ENCODE data around the gene LPCAT2. TPM values are rescaled to one million over a fixed set of nuclear protein-coding genes. Genes with fewer than 3 reads are reported as not detected.

Gene LPCAT2
- total RNA-seq, 2 donors from 2014 or later = 6.4 to 6.8 TPM

- Histone ChIP-seq H3K36me3 (ENCODE audit: control insufficient read depth, insufficient read depth, low read length) (no peaks in the 10 kb centered on the region), H3K27me3 (ENCODE audit: control insufficient read depth, insufficient read depth, low read length, poor library complexity, severe bottlenecking) (no peaks in the 10 kb centered on the region), H3K27ac (ENCODE audit: low read depth, low read length) (no peak overlapping the region), H3K9ac (ENCODE audit: extremely low read depth, low read length, poor library complexity, severe bottlenecking) (no peak overlapping the region), H3K4me3 (ENCODE audit: low read length) (no peak overlapping the region), H3K9me3 (ENCODE audit: control insufficient read depth, low read length) (no peaks in the 10 kb centered on the region), H3K4me1 (ENCODE audit: control insufficient read depth, insufficient read depth, low read length) (no peaks in the 10 kb centered on the region)
- Mint-ChIP-seq H3K36me3 (ENCODE audit: low read depth) (no peaks in the 10 kb centered on the region), H3K4me3 (no peak overlapping the region), H3K27me3 (ENCODE audit: insufficient read depth) (peaks cover 8% of the 10 kb centered on the region), H3K27ac (no peak overlapping the region), H3K4me1 (peaks cover 10% of the 10 kb centered on the region), H3K9me3 (peaks cover 1% of the 10 kb centered on the region)
- 71 to 88% methylated on average over 3 to 7 of the region's 7 CpGs for WGBS, 2 experiments (ENCODE audit: insufficient coverage in 1 of 2, insufficient read length in 1 of 2)
- DNase-seq = peak; percentile 32
- no peak for TF ChIP-seq CTCF (conservative IDR thresholded peaks at IDR 0.05)
Observed at GRCh38 chr16:55468352-55468990, 40.4 kb upstream of the LPCAT2 start.

GRCh38 chr16:55469821-55470532 is 38.9 kb upstream of the LPCAT2 start:
- no peak overlapping the region for H3K27ac ChIP-seq (ENCODE audit: low read depth, low read length)
- Mint-ChIP-seq H3K4me1 (peaks cover 24% of the 10 kb centered on the region), H3K36me3 (ENCODE audit: low read depth) (no peaks in the 10 kb centered on the region), H3K9me3 (peaks cover 1% of the 10 kb centered on the region), H3K27me3 (ENCODE audit: insufficient read depth) (peaks cover 8% of the 10 kb centered on the region), H3K27ac (no peak overlapping the region), H3K4me3 (no peak overlapping the region)
- no peaks in the 10 kb centered on the region for H3K9me3 ChIP-seq (ENCODE audit: control insufficient read depth, low read length)
- 57 to 71% methylated on average over 4 to 9 of the region's 9 CpGs for WGBS, 2 experiments (ENCODE audit: insufficient coverage in 1 of 2, insufficient read length in 1 of 2)
- no peaks in the 10 kb centered on the region for H3K36me3 ChIP-seq (ENCODE audit: control insufficient read depth, insufficient read depth, low read length)
- no peak overlapping the region for H3K9ac ChIP-seq (ENCODE audit: extremely low read depth, low read length, poor library complexity, severe bottlenecking)
- no peak for TF ChIP-seq CTCF (conservative IDR thresholded peaks at IDR 0.05)
- no peaks in the 10 kb centered on the region for H3K27me3 ChIP-seq (ENCODE audit: control insufficient read depth, insufficient read depth, low read length, poor library complexity, severe bottlenecking)
- peak; percentile 50 for DNase-seq
- H3K4me1 ChIP-seq (ENCODE audit: control insufficient read depth, insufficient read depth, low read length) = no peaks in the 10 kb centered on the region
- no peak overlapping the region for H3K4me3 ChIP-seq (ENCODE audit: low read length)

- Histone ChIP-seq H3K9me3 (ENCODE audit: control insufficient read depth, low read length) (no peaks in the 10 kb centered on the region), H3K4me3 (ENCODE audit: low read length) (no peak overlapping the region), H3K27me3 (ENCODE audit: control insufficient read depth, insufficient read depth, low read length, poor library complexity, severe bottlenecking) (no peaks in the 10 kb centered on the region), H3K27ac (ENCODE audit: low read depth, low read length) (no peak overlapping the region), H3K9ac (ENCODE audit: extremely low read depth, low read length, poor library complexity, severe bottlenecking) (no peak overlapping the region), H3K4me1 (ENCODE audit: control insufficient read depth, insufficient read depth, low read length) (no peaks in the 10 kb centered on the region), H3K36me3 (ENCODE audit: control insufficient read depth, insufficient read depth, low read length) (no peaks in the 10 kb centered on the region)
- Mint-ChIP-seq H3K36me3 (ENCODE audit: low read depth) (no peaks in the 10 kb centered on the region), H3K4me3 (no peak overlapping the region), H3K9me3 (peaks cover 1% of the 10 kb centered on the region), H3K27ac (no peak overlapping the region), H3K27me3 (ENCODE audit: insufficient read depth) (peaks cover 8% of the 10 kb centered on the region), H3K4me1 (peaks cover 24% of the 10 kb centered on the region)
- no peak for TF ChIP-seq CTCF (conservative IDR thresholded peaks at IDR 0.05)
- peak; percentile 80 for DNase-seq
- 70 to 82% methylated on average over 5 to 7 of the region's 7 CpGs for WGBS, 2 experiments (ENCODE audit: insufficient coverage in 1 of 2, insufficient read length in 1 of 2)
Observed at GRCh38 chr16:55470533-55471371, 38.1 kb upstream of the LPCAT2 start.
